ENCODE results near the gene TFF1.

The TFF1 gene

GRCh38 chr21:42316891-42317290 is 49.4 kb downstream of the TFF1 start:
- no peaks in the 10 kb centered on the region for H3K79me2 ChIP-seq (ENCODE audit: low read length)
- no peak overlapping the region for H2AFZ ChIP-seq (ENCODE audit: low read depth, low read length)
- no peak overlapping the region for H3K27ac ChIP-seq (ENCODE audit: low read length)
- H3K36me3 ChIP-seq (replicated peaks; ENCODE audit: low read depth, low read length): no peaks in the 10 kb centered on the region
- H3K4me3 ChIP-seq (ENCODE audit: low read length): no peak overlapping the region
- H3K4me2 ChIP-seq (ENCODE audit: low read length): no peak overlapping the region
- no peaks in the 10 kb centered on the region for H4K20me1 ChIP-seq (ENCODE audit: insufficient read depth, low read length)
- peaks cover 7% of the 10 kb centered on the region; the same call in 1 of the 2 replicates for H3K27me3 ChIP-seq (ENCODE audit: low read depth, low read length)
- TF ChIP-seq EZH2phosphoT487 (IDR thresholded peaks at IDR 0.05; ENCODE audit: low read depth) (no peak), CTCF (IDR thresholded peaks at IDR 0.05; ENCODE audit: low read depth, low read length) (no peak)
- no peak overlapping the region for H3K9ac ChIP-seq (ENCODE audit: low read length)
- no peaks in the 10 kb centered on the region for H3K4me1 ChIP-seq (ENCODE audit: low read length)
- H3K9me3 ChIP-seq (ENCODE audit: insufficient read depth, low read length): no peaks in the 10 kb centered on the region

GRCh38 chr21:42315296-42315891 is 50.9 kb downstream of the TFF1 start, which contains the start of gene TFF3:
TSS of gene TFF3 (minus strand) at chr21:42315409. CDS start at chr21:42315374, 35 bp downstream.
- Histone ChIP-seq H4K20me1 (ENCODE audit: insufficient read depth, low read length) (no peaks in the 10 kb centered on the region), H3K9me3 (ENCODE audit: insufficient read depth, low read length) (no peaks in the 10 kb centered on the region), H3K27me3 (ENCODE audit: low read depth, low read length) (peaks cover 7% of the 10 kb centered on the region; the same call in 1 of the 2 replicates), H3K4me3 (ENCODE audit: low read length) (no peak within 1 kb of the TSS), H3K9ac (ENCODE audit: low read length) (no peak within 1 kb of the TSS), H2AFZ (ENCODE audit: low read depth, low read length) (no peak within 1 kb of the TSS), H3K4me1 (ENCODE audit: low read length) (no peaks in the 10 kb centered on the region), H3K27ac (ENCODE audit: low read length) (no peak within 1 kb of the TSS), H3K36me3 (replicated peaks; ENCODE audit: low read depth, low read length) (no peaks in the 10 kb centered on the region), H3K4me2 (ENCODE audit: low read length) (no peak within 1 kb of the TSS), H3K79me2 (ENCODE audit: low read length) (no peaks in the 10 kb centered on the region)
- TF ChIP-seq CTCF (IDR thresholded peaks at IDR 0.05; ENCODE audit: low read depth, low read length) (no peak), EZH2phosphoT487 (IDR thresholded peaks at IDR 0.05; ENCODE audit: low read depth) (no peak)

GRCh38 chr21:42314616-42315295 is 51.6 kb downstream of the TFF1 start:
- H3K9ac ChIP-seq (ENCODE audit: low read length): no peak overlapping the region
- peaks cover 7% of the 10 kb centered on the region; the same call in 1 of the 2 replicates for H3K27me3 ChIP-seq (ENCODE audit: low read depth, low read length)
- no peaks in the 10 kb centered on the region for H3K79me2 ChIP-seq (ENCODE audit: low read length)
- no peaks in the 10 kb centered on the region for H3K36me3 ChIP-seq (replicated peaks; ENCODE audit: low read depth, low read length)
- no peak overlapping the region for H3K4me2 ChIP-seq (ENCODE audit: low read length)
- H3K4me1 ChIP-seq (ENCODE audit: low read length): no peaks in the 10 kb centered on the region
- H3K27ac ChIP-seq (ENCODE audit: low read length): no peak overlapping the region
- H3K4me3 ChIP-seq (ENCODE audit: low read length): no peak overlapping the region
- TF ChIP-seq EZH2phosphoT487 (IDR thresholded peaks at IDR 0.05; ENCODE audit: low read depth) (no peak), CTCF (IDR thresholded peaks at IDR 0.05; ENCODE audit: low read depth, low read length) (no peak)
- H2AFZ ChIP-seq (ENCODE audit: low read depth, low read length): no peak overlapping the region
- no peaks in the 10 kb centered on the region for H4K20me1 ChIP-seq (ENCODE audit: insufficient read depth, low read length)
- no peaks in the 10 kb centered on the region for H3K9me3 ChIP-seq (ENCODE audit: insufficient read depth, low read length)

GRCh38 chr21:42313501-42313969 is 52.8 kb downstream of the TFF1 start:
- Histone ChIP-seq H3K27ac (ENCODE audit: low read length) (no peak overlapping the region), H3K4me2 (ENCODE audit: low read length) (no peak overlapping the region), H3K9me3 (ENCODE audit: insufficient read depth, low read length) (no peaks in the 10 kb centered on the region), H3K9ac (ENCODE audit: low read length) (no peak overlapping the region), H3K27me3 (ENCODE audit: low read depth, low read length) (peaks cover 15% of the 10 kb centered on the region; the same call in 1 of the 2 replicates), H3K36me3 (replicated peaks; ENCODE audit: low read depth, low read length) (no peaks in the 10 kb centered on the region), H3K4me3 (ENCODE audit: low read length) (no peak overlapping the region), H2AFZ (ENCODE audit: low read depth, low read length) (no peak overlapping the region), H4K20me1 (ENCODE audit: insufficient read depth, low read length) (no peaks in the 10 kb centered on the region), H3K4me1 (ENCODE audit: low read length) (peaks cover 5% of the 10 kb centered on the region), H3K79me2 (ENCODE audit: low read length) (no peaks in the 10 kb centered on the region)
- no peak for TF ChIP-seq CTCF (IDR thresholded peaks at IDR 0.05; ENCODE audit: low read depth, low read length)
- TF ChIP-seq EZH2phosphoT487 (IDR thresholded peaks at IDR 0.05; ENCODE audit: low read depth): no peak

Data from OCI-LY3 (cell line).